HG03558 (cell line): ENCODE measurements around the gene TBL2.
"Not testable (repeated sequence)": the region's sequence is repeated elsewhere in the genome, so short reads cannot be mapped to it uniquely, and the experiment has no call there.

Source experiments
- ATAC-seq: cut with Tn5 transposase; IDR thresholded peaks from one replicate; pipeline ENCODE4 v1.9.1; 2021; ENCODE audit warnings: moderate number of reproducible peaks; ENCODE audit not compliant: unreplicated experiment; ENCODE audit errors: extremely low read depth

Gene TBL2

DNA sequence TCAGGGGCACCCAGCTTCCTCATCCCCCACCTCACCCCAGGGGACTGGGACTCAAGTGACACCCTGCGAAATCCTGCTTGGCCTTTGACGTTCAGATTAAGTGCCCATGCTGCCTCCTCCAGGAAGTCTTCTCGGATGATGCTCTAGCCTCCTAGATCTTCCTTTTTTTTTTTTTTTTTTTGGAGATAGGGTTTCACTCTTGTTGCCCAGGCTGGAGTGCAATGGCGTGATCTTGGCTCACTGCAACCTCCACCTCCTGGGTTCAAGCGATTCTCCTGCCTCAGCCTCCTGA, 29.3 kb upstream of the TBL2 start:
- not testable (repeated sequence) for ATAC-seq

DNA sequence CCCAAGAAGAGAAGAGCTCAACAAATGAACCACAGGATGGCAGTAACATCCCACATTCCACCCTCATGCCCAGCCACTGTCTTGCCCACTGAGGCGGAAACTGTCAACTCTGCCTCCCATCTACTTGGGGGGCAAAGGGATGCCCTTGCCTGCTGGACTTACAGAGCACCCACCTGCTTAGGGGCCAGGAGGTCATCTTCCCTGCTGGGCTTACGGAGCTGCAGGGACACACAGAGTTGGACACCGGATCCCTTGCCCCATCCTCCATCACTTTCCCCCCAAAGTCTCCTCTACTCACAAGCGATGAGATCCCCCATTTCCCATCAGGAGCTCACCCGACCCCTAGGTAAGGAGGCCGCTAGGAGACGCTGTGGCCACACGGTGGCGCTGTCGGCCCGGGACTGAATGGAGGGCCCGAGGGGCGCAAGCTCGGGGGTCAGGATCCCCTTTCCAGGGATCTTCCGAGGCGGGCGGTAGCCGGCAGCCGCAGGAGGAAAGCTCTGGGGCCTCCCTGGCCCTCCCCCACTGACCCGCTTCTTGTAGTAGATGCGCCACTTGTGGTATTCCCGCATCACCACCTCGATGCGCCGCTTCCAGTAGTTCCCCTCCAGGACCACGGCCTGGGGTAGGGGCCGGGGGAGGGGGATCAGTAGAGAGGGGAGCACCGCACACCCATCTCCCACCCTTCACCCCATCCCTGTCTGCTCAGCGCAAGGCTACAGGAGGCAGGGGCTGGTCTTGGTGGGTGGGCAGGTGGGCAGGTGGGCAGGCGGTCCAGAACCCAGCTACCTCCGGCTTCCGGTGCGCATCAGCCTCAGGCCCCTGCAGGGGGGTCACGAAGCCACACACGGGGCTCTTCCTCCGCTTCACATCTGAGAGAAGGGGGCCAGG, 28.7 kb upstream of the TBL2 start:
- ATAC-seq: no peak

DNA sequence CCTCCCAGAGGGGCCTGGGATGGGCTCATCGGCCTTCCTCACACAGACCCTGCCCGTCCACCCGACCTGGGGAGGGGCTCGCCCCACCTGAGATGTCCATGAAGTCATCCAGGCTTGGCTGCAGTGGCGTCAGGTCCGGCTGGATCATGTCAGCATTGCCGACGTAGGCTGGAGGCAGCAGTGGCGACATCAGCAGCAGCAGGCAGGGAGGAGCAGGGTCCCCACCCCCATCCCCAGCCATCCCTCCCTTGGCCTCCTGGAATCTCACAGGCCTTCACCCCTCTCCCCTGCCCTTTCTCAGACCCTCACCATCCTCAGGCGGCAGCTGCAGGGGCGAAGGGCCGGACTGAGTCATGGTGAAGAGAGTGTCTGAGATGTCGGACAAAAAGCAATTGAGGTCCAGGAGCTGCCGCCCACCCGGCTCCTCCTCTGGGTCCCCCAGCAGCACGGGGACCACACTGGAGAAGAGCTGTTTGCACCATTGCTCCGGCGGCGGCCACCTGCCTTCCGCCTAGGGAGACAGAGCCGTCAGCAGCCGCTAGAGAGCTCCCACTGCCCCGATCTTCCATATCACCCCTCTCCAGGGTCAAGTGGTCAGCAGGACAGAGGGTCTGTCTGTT, 27.3 kb upstream of the TBL2 start:
- ATAC-seq: no peak

DNA sequence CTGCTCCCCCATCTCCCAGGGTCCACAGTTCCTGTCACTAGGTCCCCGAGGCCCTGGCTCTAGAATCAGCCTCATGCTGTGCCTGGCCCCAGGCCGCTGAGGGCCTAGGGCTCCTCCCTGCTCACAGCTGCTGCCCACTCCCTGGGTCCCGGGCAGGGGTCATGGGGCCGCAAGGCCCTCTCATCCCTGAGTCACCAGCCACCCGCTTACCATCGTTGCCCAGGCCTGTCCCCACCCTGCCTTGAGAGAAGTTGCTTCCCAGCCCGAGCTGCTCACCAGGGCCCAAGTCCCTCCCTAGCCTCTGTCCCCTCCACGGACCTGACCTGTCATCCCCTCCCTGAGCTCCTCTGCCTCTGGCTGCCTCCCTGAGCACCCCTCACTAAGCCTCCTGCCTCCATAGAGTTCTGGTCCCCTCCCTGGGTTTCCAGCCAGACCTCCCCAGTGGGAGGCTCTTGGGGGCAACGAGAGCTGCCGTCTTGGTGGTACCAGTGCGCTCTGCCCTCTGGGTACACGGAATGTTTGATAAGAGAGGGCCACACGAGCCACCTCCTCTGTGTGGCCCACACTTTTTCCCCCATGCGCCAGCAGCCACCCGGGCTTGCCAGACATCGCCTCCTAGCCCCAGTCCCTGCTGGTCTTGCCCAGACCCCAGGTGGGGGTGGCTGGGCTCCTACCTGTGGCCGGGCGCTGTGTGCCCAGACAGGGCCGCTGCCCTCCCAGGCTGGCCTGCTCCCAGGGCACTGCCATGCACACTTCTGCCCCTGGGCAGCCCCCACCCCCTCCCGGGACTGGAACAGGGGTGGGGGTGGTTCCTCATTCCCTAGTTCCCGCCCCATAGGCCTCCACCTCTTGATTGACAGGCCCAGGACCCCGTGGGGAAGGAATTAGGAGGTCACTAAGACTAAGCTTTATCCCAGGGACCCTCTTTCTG, 24.6 kb upstream of the TBL2 start:
- no peak for ATAC-seq

DNA sequence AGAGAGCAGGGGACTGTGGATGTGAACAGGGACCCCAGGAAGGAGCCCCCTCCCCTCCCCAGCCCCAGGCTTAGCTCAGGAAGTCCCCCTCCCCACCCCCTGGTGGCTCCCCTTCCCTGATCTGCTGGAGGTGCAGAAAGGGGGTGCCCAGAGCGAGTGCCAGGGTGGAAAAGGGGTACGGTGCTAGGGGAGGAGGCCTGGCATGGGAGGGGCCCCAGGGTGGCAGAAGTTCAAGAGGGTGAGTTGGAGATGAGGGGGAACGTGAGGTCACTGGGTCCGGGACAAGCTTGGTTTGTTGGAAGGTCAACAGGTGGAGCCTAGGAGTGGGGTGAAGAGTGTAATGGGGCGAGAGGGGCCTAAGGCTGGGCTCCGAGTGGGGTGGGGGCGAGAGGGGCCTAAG, 21.5 kb upstream of the TBL2 start:
- no peak for ATAC-seq

DNA sequence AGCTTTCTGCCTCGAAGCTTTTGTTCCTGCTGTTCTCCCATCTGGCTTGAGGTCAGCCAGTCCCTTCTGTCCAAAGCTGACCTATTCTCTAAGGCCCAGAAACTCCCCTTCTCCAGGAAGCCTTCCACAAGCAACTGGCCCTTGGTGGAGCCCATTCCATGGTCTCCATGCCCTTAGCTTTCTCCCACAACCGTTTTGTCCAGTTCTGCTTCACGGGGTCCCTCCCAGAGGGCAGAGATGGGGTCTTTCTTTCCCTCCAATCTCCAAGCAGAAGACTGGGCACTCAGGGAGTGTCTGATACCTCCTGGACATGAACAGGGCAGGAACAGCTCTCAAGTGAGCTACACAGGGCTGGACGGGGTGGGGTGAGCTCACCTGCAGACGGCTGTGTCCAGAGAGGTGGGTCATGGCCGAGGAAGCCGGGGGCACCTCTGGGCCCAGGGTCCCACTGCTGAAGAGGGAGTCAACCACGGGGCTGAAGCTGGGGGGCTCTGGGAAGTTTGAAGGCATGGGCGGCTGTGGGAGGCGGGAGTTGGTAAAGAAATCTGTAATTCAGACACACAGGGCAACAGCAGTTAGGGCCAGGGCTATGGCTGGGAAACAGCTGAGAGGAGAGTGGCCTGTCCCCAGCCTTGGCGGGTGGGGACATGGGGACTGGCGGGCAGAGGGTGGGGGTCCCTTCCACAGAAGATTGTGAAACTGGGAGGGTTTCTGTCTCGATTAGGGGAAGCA, 20.9 kb upstream of the TBL2 start:
- no peak for ATAC-seq

DNA sequence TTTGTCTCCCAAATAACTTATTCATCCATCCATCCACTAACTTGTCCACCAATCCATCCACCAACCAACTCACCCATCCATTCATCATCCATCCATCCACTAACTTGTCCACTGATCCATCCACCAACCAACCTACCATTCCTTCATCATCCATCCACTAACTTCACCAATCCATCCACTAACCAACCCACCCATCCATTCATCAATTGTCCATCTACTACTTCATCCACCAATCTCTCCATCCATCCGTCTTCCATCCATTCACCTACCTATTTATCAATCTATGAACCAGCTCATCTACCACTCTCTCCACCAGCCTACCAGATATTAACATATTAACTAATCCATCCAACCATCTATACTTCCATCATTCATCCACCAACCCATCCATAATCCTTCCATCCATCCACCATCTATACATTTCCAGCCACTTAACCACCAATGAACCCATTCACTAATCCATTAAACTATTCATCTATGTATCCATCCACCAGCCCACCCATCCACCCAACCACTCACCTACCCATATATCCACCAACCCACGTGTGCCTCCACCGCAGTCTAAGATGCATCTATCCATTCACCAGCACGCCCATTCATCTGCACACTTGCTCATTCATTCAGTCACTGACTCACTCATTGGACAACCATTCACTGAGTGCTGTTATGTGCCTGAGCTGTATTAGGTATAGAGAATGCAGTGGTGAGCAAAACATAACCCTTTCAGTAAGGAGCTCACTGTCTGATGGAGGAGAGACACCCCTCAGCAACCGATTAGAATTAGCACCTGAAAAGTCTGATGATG, 19.8 kb upstream of the TBL2 start:
- ATAC-seq: no peak

DNA sequence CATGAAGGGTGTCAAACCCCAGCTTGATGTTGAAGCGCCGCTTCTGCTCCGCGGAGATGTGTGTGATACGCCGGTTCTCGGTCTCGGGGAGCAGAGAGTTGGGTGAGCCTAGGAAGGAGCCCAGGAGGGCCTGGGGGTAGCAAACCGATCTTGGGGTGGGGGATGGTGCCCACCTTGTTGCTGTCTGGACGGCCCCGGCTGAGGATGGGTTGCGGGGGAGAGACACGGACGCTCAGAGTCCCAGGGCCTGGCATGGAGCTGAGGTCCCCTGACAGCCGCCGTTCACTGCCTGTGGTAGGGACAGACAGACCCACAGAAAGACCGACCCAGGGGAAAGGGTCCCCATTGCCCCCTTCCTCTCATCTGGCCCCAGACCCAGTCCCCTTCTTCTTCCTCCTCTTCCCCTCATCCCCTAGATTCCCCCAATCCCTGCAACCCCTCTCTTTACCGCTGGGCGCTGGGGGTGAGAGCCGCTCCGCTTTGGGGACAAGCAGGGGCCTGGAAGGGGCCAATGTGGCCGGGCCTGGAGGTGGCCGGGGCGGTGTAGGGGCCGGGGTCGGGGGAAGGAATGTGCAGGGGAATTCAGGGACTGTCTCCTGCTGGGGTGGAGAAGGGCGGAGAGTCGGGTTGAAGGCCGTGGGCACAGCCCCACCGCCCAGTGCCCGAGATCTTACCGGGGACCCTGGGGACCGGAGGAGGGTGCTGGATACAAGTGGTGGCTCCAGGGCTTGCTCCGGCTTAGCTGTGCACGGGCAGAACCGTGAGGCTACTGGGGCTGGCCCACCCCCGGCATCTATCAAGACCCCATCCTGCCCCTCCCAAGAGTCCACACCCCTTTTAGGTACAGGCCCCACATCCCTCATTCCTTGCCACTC, 18.0 kb upstream of the TBL2 start:
- no peak for ATAC-seq

DNA sequence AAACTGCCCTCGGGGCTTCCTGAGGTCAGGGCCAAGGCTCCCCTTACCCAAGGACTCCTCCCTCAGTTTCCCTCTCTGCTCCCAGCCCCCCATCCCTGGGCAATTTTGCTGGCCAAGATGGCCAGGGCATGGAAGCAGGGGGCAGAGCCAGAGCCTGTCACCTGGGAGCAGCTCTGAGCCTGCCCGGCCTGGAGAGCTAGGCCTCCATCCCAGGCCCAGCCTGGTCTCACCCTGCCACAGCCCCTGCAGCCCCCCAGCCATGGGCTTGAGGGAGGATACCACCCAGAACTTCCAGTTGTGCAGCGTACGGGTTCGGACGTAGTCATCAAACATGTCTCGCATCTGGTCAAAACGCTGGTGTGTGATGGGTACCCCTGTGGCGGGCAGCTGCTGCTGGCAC, 17.0 kb upstream of the TBL2 start:
- ATAC-seq: no peak

DNA sequence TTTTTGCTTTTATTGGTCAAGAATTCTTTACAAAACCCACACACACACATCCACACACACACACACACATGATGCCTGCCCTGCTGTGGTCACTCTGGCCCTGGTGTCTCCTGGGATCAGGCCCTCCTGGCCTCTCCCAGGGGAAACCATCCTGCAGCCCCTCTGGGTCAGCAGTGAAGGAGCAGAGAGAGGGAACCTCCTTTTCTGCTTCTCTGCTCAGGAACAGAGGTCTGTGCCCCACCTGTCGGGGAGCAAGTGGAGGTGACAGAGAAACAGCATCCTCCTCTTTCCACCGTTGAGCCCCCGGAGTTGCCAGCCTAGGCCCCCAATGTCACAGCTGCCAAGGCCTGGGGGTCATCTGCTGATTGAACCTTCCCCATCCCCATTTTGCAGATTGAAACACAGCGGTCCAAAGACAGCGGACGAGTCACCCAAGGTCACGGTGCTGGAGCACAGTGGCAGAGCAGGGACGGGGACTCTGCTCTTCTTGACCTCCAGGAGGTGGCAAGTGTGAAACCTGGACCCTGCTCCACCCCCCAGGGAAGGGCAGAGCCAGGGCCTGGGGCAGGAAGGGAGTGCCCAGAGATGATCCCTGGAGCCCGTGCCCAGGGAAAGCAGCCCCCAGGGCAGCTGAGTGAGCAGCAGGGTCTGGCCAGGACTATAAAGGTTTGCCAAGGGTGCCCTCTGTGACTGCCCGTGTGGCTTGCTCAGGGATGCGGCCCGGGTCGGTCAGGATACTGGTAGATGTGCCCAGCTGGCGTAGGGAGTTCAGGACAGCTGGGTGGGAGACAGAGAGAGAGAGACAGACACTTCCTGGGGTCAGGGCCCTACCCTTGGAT, 15.0 kb upstream of the TBL2 start:
- ATAC-seq: no peak

DNA sequence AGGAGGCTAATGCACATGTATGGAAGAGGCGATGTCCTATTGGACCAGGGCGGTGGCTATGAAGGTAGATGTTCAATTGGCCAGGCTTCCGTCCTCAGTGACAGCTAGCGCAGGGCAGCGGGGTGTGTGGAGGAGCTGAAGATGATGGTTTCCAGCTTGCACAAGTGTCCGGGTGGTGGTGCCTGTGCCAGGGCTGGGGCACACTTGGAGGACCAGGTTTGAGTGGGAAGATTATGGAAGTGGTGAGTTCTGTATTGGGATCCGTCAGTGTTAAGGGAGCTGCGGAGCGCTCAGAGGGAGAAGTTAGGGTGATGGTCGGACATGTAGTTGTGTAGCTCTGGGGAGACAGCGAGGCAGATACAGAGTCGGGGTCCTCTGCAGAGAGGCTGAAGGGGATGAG, 8.5 kb upstream of the TBL2 start:
- no peak for ATAC-seq

DNA sequence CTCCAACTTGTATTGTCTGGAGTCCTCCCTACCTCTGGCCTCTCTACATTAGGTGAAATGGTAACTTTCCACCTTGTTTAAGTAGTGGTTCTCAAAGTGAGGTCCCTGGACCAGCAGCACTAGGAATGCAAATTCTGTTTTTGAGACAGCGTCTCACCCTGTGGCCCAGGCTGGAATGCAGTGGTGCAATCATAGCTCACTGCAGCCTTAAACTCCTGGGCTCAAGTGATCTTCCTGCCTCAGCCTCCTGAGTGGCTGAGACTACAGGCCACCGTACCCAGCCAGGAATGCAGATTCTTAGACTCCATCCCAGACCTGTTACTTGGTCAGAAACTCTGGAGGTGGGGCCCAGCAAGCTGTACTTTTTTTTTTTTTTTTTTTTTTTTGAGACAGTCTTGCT, 6.8 kb upstream of the TBL2 start:
- ATAC-seq: no peak

DNA sequence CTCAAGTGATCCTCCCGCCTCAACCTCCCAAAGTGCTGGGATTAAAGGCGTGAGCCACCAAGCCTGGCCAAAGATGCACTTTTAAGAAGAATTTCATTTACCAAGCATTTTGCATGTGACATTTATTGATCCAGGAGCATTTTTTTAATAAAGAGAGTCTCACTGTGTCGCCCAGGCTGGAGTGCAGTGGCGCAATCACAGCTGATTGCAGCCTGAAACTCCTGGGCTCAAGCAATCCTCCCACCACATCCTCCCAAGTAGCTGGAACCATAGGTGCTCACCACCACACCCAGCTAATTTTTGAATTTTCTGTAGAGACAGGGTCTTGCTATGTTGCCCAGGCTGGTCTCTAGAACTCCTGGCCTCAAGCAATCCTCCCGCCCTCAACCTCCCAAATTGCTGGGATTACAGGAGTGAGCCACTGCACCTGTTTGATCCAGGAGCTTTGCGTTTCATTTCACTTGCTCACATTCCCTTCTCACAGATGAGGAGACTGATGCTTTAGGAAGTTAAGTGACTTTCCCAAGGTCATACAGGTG, 4.4 kb upstream of the TBL2 start:
- ATAC-seq: no peak

DNA sequence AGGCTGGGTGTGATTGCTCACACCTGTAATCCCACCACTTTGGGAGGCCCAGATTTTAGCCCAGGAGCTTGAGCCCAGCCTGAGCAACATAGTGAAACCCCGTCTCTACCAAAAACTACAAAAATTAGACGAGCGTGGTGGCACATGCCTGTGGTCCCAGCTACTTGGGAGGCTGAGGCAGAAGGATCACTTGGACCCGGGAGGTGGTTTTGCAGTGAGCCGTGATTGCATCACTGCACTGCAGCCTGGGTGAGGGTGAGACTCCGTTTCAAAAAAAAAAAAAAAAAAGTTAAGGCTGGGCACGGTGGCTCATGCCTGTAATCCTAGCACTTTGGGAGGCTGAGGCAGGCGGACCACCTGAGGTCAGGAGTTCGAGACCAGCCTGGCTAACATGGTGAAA, 2.6 kb upstream of the TBL2 start:
- not testable (repeated sequence) for ATAC-seq

DNA sequence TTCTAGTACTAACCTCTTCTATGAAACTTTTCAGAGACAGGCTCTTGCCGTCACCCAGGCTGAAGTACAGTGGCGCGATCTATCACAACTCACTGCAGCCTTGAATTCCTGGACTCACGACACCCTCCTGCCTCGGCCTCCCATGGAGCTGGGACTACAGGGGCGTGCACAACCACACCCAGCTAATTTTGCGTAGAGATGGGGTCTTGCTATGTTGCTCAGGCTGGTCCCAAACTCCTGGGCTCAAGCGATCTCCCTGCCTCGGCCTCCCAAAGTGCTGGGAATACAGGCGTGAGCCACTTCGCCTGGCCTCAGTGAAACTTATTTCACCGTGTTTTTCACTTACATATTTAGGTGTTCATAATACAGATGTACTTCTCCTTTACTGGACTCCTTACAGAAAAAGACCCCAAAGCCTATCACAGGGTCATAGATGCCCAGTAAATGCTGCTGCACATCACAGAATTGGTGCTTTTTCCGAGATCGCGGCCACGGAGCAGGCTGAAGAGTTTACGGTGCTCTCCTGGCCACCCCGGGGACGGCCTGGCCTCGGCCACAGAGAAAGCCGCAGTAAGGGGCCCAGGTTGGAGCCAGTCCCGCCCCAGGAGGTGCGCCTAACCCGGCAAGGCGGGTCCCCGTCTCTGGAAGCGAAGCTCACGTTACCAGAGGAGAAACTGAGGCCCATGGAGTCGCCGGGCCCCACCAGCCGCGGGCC, 595 bp downstream of the TBL2 start:
- no peak for ATAC-seq

DNA sequence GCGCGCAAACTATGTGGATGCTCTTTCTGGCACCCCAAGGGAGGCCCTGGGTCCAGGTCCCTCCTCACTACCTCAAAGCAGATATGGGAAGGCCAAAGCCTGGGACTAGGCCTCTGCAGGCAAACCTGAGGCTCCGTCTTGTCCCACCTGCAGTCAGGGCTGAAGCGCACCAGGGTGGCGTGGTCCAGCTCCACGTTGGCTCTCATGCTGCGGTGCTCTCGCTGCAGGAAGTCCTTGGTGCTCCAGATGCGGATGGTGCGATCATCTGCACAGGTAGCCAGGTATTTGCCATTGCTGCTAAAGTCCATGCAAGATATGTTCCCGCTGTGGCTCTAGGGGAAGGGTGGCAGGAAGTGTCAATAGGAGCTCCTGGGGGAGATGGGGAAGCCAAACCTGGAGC, 4.6 kb downstream of the TBL2 start:
- no peak for ATAC-seq

DNA sequence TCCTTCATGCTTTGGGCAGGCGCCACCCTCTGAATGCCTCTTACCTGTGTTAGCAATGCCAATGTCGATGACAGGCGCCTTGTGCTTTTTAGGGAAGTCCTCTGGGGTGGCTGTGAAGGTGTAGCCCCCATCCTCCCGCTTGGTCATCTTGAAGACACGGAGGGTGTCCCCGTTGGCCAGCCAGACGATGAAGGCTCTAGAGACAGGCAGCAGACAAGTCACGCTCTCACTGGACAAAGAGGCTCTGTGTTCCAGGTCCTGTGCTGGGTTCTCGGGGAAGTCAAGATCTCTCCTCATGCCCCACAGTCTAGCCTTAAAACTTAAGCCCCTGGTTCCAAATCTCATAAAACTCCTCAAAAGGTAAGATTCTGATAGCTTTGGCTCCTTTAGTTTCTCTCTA, 5.1 kb downstream of the TBL2 start:
- ATAC-seq: no peak
